ENCODE measurements around the gene LRIG3.

Gene LRIG3

GRCh38 chr12:58847901-58848600 lies 72.3 kb downstream of the LRIG3 start:
- H3K4ac ChIP-seq (ENCODE audit: low read length): no peak overlapping the region
- H4K8ac ChIP-seq (ENCODE audit: low read depth, low read length): no peak overlapping the region
- no CpG with 5 or more reads among the region's 5 CpGs for WGBS, 2 donors (ENCODE audit: extremely low coverage in 2 of 2, insufficient read length in 2 of 2, insufficient replicate concordance in 1 of 2)
- no peak for DNase-seq (ENCODE audit: low spot score)
- no peak overlapping the region for H3K4me3 ChIP-seq (ENCODE audit: low read length in 2 of 2)
- H2AK5ac ChIP-seq (ENCODE audit: low read depth, low read length): no peak overlapping the region
- no peak overlapping the region for H3K9ac ChIP-seq (ENCODE audit: low read depth, low read length, poor library complexity)
- no peak overlapping the region for H2AFZ ChIP-seq (ENCODE audit: low read length)
- no peak overlapping the region for H2BK15ac ChIP-seq (ENCODE audit: low read length)
- H4K91ac ChIP-seq (ENCODE audit: low read depth, low read length, poor library complexity): no peak overlapping the region
- H3K36me3 ChIP-seq (replicated peaks in 1 of 2; ENCODE audit: control insufficient read depth in 2 of 2, insufficient read depth in 2 of 2, low read length in 2 of 2): no peaks in the 10 kb centered on the region
- no peak overlapping the region for H2BK5ac ChIP-seq (ENCODE audit: low read length)
- H3K79me1 ChIP-seq (ENCODE audit: low read depth, low read length): no peaks in the 10 kb centered on the region
- H3K18ac ChIP-seq (ENCODE audit: low read length): no peak overlapping the region
- no peaks in the 10 kb centered on the region for H3K4me1 ChIP-seq (ENCODE audit: control insufficient read depth in 2 of 2, insufficient read depth in 1 of 2, low read depth in 1 of 2, low read length in 2 of 2)
- H3K14ac ChIP-seq (ENCODE audit: low read length): no peak overlapping the region
- no peak overlapping the region for H3K4me2 ChIP-seq (ENCODE audit: insufficient read depth, low read length, poor library complexity, severe bottlenecking)
- H3K27me3 ChIP-seq (ENCODE audit: control insufficient read depth in 3 of 3, insufficient read depth in 3 of 3, low read depth in 1 of 3, low read length in 3 of 3): no peaks in the 10 kb centered on the region
- H3K23ac ChIP-seq (ENCODE audit: low read depth, low read length, poor library complexity): no peak overlapping the region
- H2BK12ac ChIP-seq (ENCODE audit: low read length): no peak overlapping the region
- H3K27ac ChIP-seq (replicated peaks; ENCODE audit: low read length): no peak overlapping the region
- no peak overlapping the region for H2BK120ac ChIP-seq (ENCODE audit: low read depth, low read length)
- H3K9me3 ChIP-seq (replicated peaks in 1 of 2; ENCODE audit: control insufficient read depth in 2 of 2, insufficient read depth in 1 of 2, low read depth in 1 of 2, low read length in 2 of 2): no peaks in the 10 kb centered on the region

DNA sequence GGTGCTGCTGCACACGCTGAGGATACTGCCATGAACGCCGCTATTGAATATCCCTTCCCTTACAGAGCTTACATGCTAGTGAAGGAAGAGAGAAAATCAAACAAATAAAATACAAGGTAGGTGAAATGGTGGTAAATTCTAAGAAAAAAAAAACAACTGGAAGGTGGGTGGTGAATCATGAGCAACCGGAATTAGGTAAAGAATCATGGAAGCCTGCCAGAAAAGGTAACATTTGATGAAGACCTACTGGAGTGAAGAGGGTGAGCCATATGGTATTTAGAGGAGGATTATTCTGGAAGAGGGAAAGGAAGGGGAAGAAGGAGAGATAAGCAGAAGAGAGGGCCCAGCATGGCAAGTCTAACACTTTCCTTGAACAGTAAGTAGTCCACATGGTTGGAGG lies 76.1 kb downstream of the LRIG3 start:
- Histone ChIP-seq H3K9ac (ENCODE audit: low read depth, low read length, poor library complexity) (no peak overlapping the region), H2AK5ac (ENCODE audit: low read depth, low read length) (no peak overlapping the region), H4K91ac (ENCODE audit: low read depth, low read length, poor library complexity) (no peak overlapping the region), H3K27ac (replicated peaks; ENCODE audit: low read length) (no peak overlapping the region), H3K9me3 (replicated peaks in 1 of 2; ENCODE audit: control insufficient read depth in 2 of 2, insufficient read depth in 1 of 2, low read depth in 1 of 2, low read length in 2 of 2) (peaks cover 0 to 1% of the 10 kb centered on the region in 2 donors), H3K36me3 (replicated peaks in 1 of 2; ENCODE audit: control insufficient read depth in 2 of 2, insufficient read depth in 2 of 2, low read length in 2 of 2) (no peaks in the 10 kb centered on the region), H2BK5ac (ENCODE audit: low read length) (no peak overlapping the region), H3K18ac (ENCODE audit: low read length) (no peak overlapping the region), H3K79me1 (ENCODE audit: low read depth, low read length) (no peaks in the 10 kb centered on the region), H2BK12ac (ENCODE audit: low read length) (no peak overlapping the region), H3K4me3 (ENCODE audit: low read length in 2 of 2) (no peak overlapping the region), H2BK15ac (ENCODE audit: low read length) (no peak overlapping the region), H3K14ac (ENCODE audit: low read length) (no peak overlapping the region), H4K8ac (ENCODE audit: low read depth, low read length) (no peak overlapping the region), H3K27me3 (ENCODE audit: control insufficient read depth in 3 of 3, insufficient read depth in 3 of 3, low read depth in 1 of 3, low read length in 3 of 3) (no peaks in the 10 kb centered on the region), H3K4me2 (ENCODE audit: insufficient read depth, low read length, poor library complexity, severe bottlenecking) (no peak overlapping the region), H3K23ac (ENCODE audit: low read depth, low read length, poor library complexity) (no peak overlapping the region), H2BK120ac (ENCODE audit: low read depth, low read length) (no peak overlapping the region), H3K4ac (ENCODE audit: low read length) (no peak overlapping the region), H2AFZ (ENCODE audit: low read length) (no peak overlapping the region), H3K4me1 (ENCODE audit: control insufficient read depth in 2 of 2, insufficient read depth in 1 of 2, low read depth in 1 of 2, low read length in 2 of 2) (peaks cover 0 to 8% of the 10 kb centered on the region in 2 donors)
- DNase-seq (ENCODE audit: low spot score): no peak
- WGBS, 2 donors (ENCODE audit: extremely low coverage in 2 of 2, insufficient read length in 2 of 2, insufficient replicate concordance in 1 of 2): no CpG with 5 or more reads among the region's 4 CpGs

GRCh38 chr12:58841058-58841798 lies 79.1 kb downstream of the LRIG3 start:
- peak overlapping the region; percentile 79 for H2AFZ ChIP-seq (ENCODE audit: low read length)
- H3K18ac ChIP-seq (ENCODE audit: low read length): peak overlapping the region; percentile 91
- no peak overlapping the region for H2BK12ac ChIP-seq (ENCODE audit: low read length)
- H4K91ac ChIP-seq (ENCODE audit: low read depth, low read length, poor library complexity): peak overlapping the region; percentile 72
- DNase-seq (ENCODE audit: low spot score): no peak
- no peak overlapping the region for H2AK5ac ChIP-seq (ENCODE audit: low read depth, low read length)
- H3K4ac ChIP-seq (ENCODE audit: low read length): no peak overlapping the region
- H2BK5ac ChIP-seq (ENCODE audit: low read length): peak overlapping the region; percentile 24
- no peak overlapping the region for H3K9ac ChIP-seq (ENCODE audit: low read depth, low read length, poor library complexity)
- H3K36me3 ChIP-seq (replicated peaks in 1 of 2; ENCODE audit: control insufficient read depth in 2 of 2, insufficient read depth in 2 of 2, low read length in 2 of 2): no peaks in the 10 kb centered on the region
- peak overlapping the region; percentile 87 for H2BK120ac ChIP-seq (ENCODE audit: low read depth, low read length)
- peaks cover 0 to 8% of the 10 kb centered on the region in 2 donors for H3K4me1 ChIP-seq (ENCODE audit: control insufficient read depth in 2 of 2, insufficient read depth in 1 of 2, low read depth in 1 of 2, low read length in 2 of 2)
- peak overlapping the region; percentile 67 for H2BK15ac ChIP-seq (ENCODE audit: low read length)
- H3K9me3 ChIP-seq (replicated peaks in 1 of 2; ENCODE audit: control insufficient read depth in 2 of 2, insufficient read depth in 1 of 2, low read depth in 1 of 2, low read length in 2 of 2): peaks cover 0 to 2% of the 10 kb centered on the region in 2 donors
- no peak overlapping the region for H3K27ac ChIP-seq (replicated peaks; ENCODE audit: low read length)
- no peaks in the 10 kb centered on the region for H3K27me3 ChIP-seq (ENCODE audit: control insufficient read depth in 3 of 3, insufficient read depth in 3 of 3, low read depth in 1 of 3, low read length in 3 of 3)
- no CpG with 5 or more reads among the region's 15 CpGs for WGBS, 2 donors (ENCODE audit: extremely low coverage in 2 of 2, insufficient read length in 2 of 2, insufficient replicate concordance in 1 of 2)
- no peak overlapping the region for H3K14ac ChIP-seq (ENCODE audit: low read length)
- H4K8ac ChIP-seq (ENCODE audit: low read depth, low read length): no peak overlapping the region
- H3K79me1 ChIP-seq (ENCODE audit: low read depth, low read length): no peaks in the 10 kb centered on the region
- no peak overlapping the region for H3K23ac ChIP-seq (ENCODE audit: low read depth, low read length, poor library complexity)
- no peak overlapping the region for H3K4me2 ChIP-seq (ENCODE audit: insufficient read depth, low read length, poor library complexity, severe bottlenecking)
- no peak overlapping the region for H3K4me3 ChIP-seq (ENCODE audit: low read length in 2 of 2)

DNA sequence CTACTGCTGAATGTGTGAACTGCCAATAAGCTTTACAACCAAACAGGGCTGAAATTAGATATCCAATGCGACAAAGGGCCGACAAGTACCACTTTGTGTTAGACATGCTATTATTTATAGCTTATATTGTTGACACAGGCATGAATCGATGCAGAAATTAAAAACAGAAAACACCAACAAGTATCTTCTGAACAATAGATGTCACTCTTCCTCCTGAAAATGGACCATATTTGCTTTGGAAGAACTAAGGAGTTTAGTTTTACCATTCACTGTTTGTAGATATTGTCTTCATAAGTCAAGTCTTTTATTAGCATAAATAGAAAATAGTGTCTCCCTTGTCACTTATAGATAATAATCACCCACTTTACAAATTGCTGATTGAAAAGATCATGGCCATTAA lies 86.5 kb downstream of the LRIG3 start:
- Histone ChIP-seq H3K9me3 (replicated peaks in 1 of 2; ENCODE audit: control insufficient read depth in 2 of 2, insufficient read depth in 1 of 2, low read depth in 1 of 2, low read length in 2 of 2) (no peaks in the 10 kb centered on the region), H3K36me3 (replicated peaks in 1 of 2; ENCODE audit: control insufficient read depth in 2 of 2, insufficient read depth in 2 of 2, low read length in 2 of 2) (no peaks in the 10 kb centered on the region), H3K14ac (ENCODE audit: low read length) (no peak overlapping the region), H2BK12ac (ENCODE audit: low read length) (no peak overlapping the region), H3K4me3 (ENCODE audit: low read length in 2 of 2) (no peak overlapping the region), H3K27ac (replicated peaks; ENCODE audit: low read length) (no peak overlapping the region), H3K9ac (ENCODE audit: low read depth, low read length, poor library complexity) (no peak overlapping the region), H3K4me2 (ENCODE audit: insufficient read depth, low read length, poor library complexity, severe bottlenecking) (no peak overlapping the region), H3K4ac (ENCODE audit: low read length) (no peak overlapping the region), H3K23ac (ENCODE audit: low read depth, low read length, poor library complexity) (no peak overlapping the region), H3K27me3 (ENCODE audit: control insufficient read depth in 3 of 3, insufficient read depth in 3 of 3, low read depth in 1 of 3, low read length in 3 of 3) (no peaks in the 10 kb centered on the region), H2AFZ (ENCODE audit: low read length) (no peak overlapping the region), H4K8ac (ENCODE audit: low read depth, low read length) (no peak overlapping the region), H4K91ac (ENCODE audit: low read depth, low read length, poor library complexity) (no peak overlapping the region), H2AK5ac (ENCODE audit: low read depth, low read length) (no peak overlapping the region), H3K79me1 (ENCODE audit: low read depth, low read length) (no peaks in the 10 kb centered on the region), H2BK15ac (ENCODE audit: low read length) (no peak overlapping the region), H2BK5ac (ENCODE audit: low read length) (no peak overlapping the region), H3K4me1 (ENCODE audit: control insufficient read depth in 2 of 2, insufficient read depth in 1 of 2, low read depth in 1 of 2, low read length in 2 of 2) (no peaks in the 10 kb centered on the region), H3K18ac (ENCODE audit: low read length) (no peak overlapping the region), H2BK120ac (ENCODE audit: low read depth, low read length) (no peak overlapping the region)
- no CpG with 5 or more reads among the region's 3 CpGs for WGBS, 2 donors (ENCODE audit: extremely low coverage in 2 of 2, insufficient read length in 2 of 2, insufficient replicate concordance in 1 of 2)
- DNase-seq (ENCODE audit: low spot score): no peak
